Lung microvascular endothelial cell (primary cell): ENCODE data around the gene NPAS3. TPM values are rescaled to one million over a fixed set of nuclear protein-coding genes. Genes with fewer than 3 reads are reported as not detected.
A peak's percentile ranks its signal among the peaks of the same experiment; 100 is the strongest.

ENCODE experiments used
- DNase-seq, 2 donors: peaks; one replicate each; pipeline versions ENCODE4 v3.0.0 to v3.0.0-alpha.2; 2010; ENCODE audit warnings: low read depth in 2 of 2
- total RNA-seq: library from RNA; depleted of rRNA; stranded (reverse); fragments of >200 nt; gene quantifications from 2 replicates; pipeline ENCODE4 v1.2.1, GENCODE V29; 2014

The NPAS3 gene
- total RNA-seq, 1 donor from 2014 or later, result 0.20 TPM

GRCh38 chr14:33370426-33370825, 431.7 kb downstream of the NPAS3 start:
- DNase-seq, result no peak

- no peak for DNase-seq
These were observed 436.5 kb downstream of the NPAS3 start for GRCh38 chr14:33375196-33375595.

- no peak for DNase-seq
These were observed 437.1 kb downstream of the NPAS3 start for GRCh38 chr14:33375786-33376185.

- DNase-seq, result no peak
These were observed 437.8 kb downstream of the NPAS3 start for GRCh38 chr14:33376510-33376909.

- no peak for DNase-seq
These were observed 439.1 kb downstream of the NPAS3 start for GRCh38 chr14:33377596-33378390.

- DNase-seq, result no peak
These were observed 443.0 kb downstream of the NPAS3 start for GRCh38 chr14:33381717-33382116.

- no peak for DNase-seq
These were observed 447.5 kb downstream of the NPAS3 start for GRCh38 chr14:33386140-33386539.

- DNase-seq, result no peak
These were observed 448.1 kb downstream of the NPAS3 start for GRCh38 chr14:33386781-33387180.

GRCh38 chr14:33390335-33390734, 451.7 kb downstream of the NPAS3 start:
- DNase-seq, result no peak

GRCh38 chr14:33393231-33393894, 454.7 kb downstream of the NPAS3 start:
- no peak for DNase-seq

- DNase-seq, result no peak
These were observed 455.3 kb downstream of the NPAS3 start for GRCh38 chr14:33393895-33394368.

GRCh38 chr14:33401311-33401710, 462.6 kb downstream of the NPAS3 start:
- DNase-seq, result no peak

- no peak for DNase-seq
These were observed 463.9 kb downstream of the NPAS3 start for GRCh38 chr14:33402604-33403003.

- peak in 1 of 2 donors; percentile 4 for DNase-seq
These were observed 465.4 kb downstream of the NPAS3 start for GRCh38 chr14:33404054-33404453.

- no peak for DNase-seq
These were observed 466.4 kb downstream of the NPAS3 start for GRCh38 chr14:33404964-33405574.

GRCh38 chr14:33406766-33407165, 468.1 kb downstream of the NPAS3 start:
- DNase-seq, result no peak

- peak in 1 of 2 donors; percentile 59 for DNase-seq
These were observed 469.6 kb downstream of the NPAS3 start for GRCh38 chr14:33408291-33408690.

GRCh38 chr14:33412450-33412849, 473.8 kb downstream of the NPAS3 start:
- no peak for DNase-seq

- DNase-seq, result no peak
These were observed 474.7 kb downstream of the NPAS3 start for GRCh38 chr14:33413381-33413780.

GRCh38 chr14:33414041-33414440, 475.4 kb downstream of the NPAS3 start:
- peak in 1 of 2 donors; percentile 33 for DNase-seq

GRCh38 chr14:33420051-33420627, 481.5 kb downstream of the NPAS3 start:
- no peak for DNase-seq

- DNase-seq, result no peak
These were observed 491.8 kb downstream of the NPAS3 start for GRCh38 chr14:33430414-33431035.
